NK-92 (cell line): ENCODE data around the gene SLC6A19.

Experiments used
- DNase-seq: peaks from one replicate; lab custom pipeline; 2025; ENCODE audit not compliant: unreplicated experiment; lab: John Stamatoyannopoulos, UW

The SLC6A19 gene

GRCh38 chr5:1208221-1208742, 6.9 kb downstream of the SLC6A19 start:
- no peak for DNase-seq

DNA sequence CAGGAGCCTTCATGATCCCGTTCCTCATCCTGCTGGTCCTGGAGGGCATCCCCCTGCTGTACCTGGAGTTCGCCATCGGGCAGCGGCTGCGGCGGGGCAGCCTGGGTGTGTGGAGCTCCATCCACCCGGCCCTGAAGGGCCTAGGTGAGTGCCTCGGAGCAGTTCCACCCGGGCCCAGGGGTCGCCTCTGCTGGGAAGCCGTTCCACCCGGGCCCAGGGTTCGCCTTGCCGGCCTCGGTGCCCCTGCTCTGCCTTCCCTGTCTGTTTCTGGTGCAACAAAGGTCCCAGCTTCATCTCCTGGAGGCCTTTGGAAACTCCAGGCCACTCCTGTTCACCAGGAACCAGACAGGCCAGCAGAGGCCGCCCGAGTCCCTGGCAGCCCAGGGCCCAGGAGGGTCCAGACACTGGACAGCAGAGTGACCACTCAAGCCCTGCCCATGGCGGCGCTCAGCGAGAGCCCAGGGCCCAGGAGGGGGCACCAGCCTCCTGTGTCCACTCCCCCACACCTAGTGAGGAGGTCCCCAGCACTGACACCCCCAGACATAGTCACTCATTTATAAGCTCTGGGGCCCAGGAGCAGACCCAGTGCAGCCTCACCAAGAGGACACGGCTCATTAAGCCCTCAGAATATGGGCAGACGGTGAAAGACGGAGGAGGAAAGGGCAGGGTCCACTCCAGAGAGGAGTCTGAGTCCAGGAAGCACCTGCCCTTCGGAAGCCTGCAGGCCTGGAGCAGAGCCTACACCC, 7.5 kb downstream of the SLC6A19 start:
- DNase-seq: no peak

- DNase-seq: no peak
Measured at GRCh38 chr5:1209489-1209852, 8.1 kb downstream of the SLC6A19 start.

- DNase-seq: no peak
Measured at GRCh38 chr5:1209896-1210776, 8.7 kb downstream of the SLC6A19 start.

DNA sequence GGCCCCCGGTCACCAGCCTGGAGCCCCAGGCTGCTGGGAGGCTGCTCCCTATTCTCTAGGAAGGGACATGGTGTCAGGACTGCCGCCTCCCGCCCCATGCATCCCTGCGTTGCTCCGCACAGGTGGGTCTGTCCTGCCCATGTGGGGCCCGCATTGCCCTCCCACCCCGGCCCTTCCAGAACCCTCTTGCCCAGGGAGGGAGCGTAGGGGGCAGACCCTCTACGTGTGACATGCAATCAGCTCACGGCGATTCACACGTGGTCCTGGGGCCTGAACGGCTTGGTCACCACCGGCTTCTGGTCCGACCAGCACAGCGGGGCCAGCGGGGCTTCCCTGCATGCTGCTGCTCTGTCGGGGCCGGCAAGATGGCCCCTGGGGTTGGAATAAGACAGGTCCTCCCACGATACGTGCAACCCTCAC, 9.4 kb downstream of the SLC6A19 start:
- no peak for DNase-seq

- no peak for DNase-seq
Measured at GRCh38 chr5:1211701-1212100, 10.3 kb downstream of the SLC6A19 start.

DNA sequence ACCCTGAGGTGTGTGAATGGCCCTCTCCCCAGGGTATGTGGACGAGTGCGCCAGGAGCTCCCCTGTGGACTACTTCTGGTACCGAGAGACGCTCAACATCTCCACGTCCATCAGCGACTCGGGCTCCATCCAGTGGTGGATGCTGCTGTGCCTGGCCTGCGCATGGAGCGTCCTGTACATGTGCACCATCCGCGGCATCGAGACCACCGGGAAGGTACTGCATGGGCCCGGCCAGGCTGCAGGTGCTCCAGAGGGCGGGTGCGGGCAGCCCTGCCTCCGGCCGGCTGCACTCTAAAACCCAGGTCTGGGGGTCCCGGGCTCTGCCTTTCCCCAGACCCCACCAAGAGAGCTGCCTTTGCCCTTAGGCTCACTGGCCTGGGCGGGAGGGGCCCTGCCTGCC, 10.9 kb downstream of the SLC6A19 start:
- DNase-seq: no peak

DNA sequence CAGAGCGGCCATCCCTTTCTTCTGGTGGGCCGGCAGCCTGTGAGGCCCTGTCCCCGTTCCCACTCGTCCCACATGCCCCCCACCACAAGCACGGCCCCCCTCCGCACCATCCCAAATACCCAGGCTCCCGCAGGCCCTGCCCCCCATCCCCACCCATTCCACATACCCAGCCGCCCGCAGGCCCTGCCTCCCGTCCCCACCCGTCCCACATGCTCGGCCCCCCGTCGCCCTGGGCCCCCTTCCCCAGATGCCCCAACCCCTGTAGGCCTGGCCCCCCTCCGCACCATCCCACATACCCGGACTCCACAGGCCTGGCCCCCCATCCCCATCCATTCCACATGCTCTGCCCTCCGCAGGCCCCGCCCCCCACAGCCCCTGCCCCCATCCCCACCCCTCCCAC, 11.5 kb downstream of the SLC6A19 start:
- no peak for DNase-seq

DNA sequence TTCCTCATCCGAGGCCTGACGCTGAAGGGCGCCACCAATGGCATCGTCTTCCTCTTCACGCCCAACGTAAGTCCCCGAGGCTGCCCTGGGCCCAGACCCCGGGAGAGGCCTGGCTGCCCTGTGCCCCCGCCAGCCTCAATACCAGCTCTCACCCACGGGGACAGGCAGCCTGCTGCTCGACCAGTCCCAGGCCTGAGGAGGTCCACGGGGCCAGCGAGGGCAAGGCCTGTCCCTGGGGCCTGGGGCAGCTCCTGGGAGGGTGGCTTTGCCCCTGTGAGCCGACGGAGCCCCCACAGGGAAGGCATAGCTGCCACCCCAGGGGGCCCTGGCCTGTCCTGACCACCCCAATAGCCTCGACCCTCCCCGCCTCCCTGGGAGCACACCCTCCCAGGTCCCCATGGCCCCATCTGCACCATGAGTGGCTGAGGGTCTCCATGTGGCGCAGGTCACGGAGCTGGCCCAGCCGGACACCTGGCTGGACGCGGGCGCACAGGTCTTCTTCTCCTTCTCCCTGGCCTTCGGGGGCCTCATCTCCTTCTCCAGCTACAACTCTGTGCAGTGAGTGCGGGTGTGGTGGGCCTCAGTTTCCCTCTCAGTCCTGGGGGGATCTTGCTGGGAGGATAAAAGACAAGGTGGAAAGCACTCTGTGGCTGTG, 12.2 kb downstream of the SLC6A19 start:
- no peak for DNase-seq

GRCh38 chr5:1214163-1214935, 13.0 kb downstream of the SLC6A19 start:
- no peak for DNase-seq

DNA sequence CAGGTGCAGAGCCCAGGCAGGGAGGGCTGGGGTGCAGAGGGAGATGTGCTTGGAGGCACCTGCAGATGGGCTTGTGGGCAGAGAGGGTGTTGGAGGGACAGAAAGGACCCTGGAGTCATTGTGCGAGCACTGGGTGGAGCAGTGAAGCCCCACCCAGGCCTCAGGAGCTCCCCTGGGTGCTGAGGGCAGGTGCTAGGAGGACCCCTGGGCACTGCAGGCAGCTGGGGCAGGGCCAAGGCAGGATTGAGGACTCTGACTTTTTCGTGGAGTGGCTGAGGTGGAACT, 13.5 kb downstream of the SLC6A19 start:
- no peak for DNase-seq

DNA sequence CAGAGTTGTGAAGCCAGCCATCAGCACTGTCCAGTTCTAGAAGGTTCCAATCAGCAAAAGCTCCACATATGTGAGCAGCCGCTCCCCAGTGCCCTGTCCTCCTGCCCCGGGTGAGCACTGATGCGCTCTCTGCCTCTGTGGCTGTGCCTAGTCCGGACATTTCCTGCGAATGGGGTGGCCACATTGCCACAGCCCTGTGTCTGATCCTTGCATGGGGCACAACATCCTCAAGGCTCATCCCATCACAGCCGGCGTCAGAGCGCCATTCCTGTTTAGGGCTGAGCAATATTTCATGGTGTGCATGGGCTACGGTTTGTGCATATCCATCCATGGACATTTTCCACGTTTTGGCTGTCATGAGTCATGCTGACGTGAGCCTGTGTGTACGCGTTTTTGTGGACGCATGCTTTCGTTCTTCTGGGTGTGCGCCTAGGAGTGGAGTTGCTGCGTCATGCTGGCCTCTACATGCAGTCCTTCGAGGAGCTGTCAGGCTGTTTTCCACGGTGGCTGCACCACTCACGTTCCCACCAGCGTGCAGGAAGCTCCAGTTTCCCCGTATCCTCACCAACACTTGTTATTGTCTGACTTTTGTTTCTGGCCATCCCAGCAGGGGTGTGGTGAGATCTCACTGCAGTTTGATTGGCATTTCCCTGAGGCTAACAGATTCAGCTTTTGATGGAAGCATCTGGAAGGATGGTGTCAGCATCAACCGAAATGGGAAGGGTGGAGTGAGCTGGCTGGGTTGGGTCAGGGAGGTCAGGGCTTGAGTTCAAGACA, 14.1 kb downstream of the SLC6A19 start:
- DNase-seq: no peak

DNA sequence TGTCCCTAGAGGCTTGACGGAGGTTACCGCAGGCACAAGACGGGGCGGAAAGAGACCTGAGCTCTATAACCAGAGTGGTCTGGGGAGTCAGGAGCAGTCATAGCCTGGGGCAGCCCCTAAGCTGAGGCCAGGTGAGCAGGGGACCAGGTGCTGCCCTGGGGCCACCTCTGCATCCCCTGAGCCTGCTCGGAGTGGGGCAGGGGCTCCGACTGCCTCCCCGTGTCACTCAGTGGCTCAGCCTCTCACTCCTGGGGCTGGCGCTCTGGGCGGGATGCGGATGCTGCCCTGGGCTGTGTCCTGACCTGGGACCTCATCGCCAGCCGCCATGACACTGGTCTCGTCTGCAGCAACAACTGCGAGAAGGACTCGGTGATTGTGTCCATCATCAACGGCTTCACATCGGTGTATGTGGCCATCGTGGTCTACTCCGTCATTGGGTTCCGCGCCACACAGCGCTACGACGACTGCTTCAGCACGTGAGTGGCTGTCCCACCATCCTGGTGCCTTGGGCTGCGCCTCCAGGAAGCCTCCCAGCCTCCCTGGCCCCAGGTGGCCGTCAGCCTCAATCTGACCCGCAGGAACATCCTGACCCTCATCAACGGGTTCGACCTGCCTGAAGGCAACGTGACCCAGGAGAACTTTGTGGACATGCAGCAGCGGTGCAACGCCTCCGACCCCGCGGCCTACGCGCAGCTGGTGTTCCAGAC, 15.0 kb downstream of the SLC6A19 start:
- no peak for DNase-seq

DNA sequence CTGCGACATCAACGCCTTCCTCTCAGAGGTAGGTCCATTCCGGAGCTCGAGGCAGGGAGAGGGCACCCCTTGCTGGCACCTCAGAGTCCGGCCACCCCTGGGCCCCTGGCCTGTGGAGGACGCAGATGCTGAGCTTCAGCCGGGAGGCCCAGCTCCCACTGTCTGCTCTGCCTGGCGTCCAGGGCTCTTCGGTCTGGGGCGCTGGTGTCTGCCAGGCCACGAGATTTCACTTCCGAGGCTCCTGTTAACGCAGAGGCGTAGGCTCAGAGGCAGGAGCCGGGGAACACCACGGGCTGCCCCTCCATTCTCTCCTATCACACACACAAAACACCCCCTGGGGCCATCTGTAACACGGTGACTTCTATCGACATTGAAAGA, 15.5 kb downstream of the SLC6A19 start:
- DNase-seq: no peak

- no peak for DNase-seq
Measured at GRCh38 chr5:1217596-1218206, 16.3 kb downstream of the SLC6A19 start.

DNA sequence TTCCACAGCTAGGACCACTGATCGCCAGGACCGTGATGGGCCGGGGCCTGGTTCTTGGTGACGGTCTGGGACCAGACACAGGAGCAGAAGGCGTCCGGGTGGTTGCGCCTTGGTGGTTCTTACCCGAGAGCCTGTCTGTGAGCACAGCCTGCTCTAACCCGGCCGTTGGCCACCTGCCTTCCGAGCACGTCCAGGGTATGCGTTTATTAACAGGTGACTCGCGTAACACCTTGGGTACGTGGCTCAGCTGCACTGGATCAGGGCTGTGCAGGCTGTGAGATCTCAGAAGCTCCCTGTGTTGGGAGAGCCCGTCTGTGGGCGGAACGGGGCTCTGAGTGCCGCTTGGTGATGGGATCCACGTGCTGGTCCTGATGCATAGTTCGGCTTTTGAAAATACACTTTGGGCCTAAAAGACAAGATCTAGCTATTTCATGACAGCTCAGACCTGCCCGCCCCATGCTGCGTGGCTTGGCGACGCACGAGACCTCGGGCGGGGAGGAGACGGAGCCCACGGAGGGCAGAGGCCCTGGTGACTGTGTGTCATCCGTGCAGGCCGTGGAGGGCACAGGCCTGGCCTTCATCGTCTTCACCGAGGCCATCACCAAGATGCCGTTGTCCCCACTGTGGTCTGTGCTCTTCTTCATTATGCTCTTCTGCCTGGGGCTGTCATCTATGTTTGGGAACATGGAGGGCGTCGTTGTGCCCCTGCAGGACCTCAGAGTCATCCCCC, 17.1 kb downstream of the SLC6A19 start:
- no peak for DNase-seq

DNA sequence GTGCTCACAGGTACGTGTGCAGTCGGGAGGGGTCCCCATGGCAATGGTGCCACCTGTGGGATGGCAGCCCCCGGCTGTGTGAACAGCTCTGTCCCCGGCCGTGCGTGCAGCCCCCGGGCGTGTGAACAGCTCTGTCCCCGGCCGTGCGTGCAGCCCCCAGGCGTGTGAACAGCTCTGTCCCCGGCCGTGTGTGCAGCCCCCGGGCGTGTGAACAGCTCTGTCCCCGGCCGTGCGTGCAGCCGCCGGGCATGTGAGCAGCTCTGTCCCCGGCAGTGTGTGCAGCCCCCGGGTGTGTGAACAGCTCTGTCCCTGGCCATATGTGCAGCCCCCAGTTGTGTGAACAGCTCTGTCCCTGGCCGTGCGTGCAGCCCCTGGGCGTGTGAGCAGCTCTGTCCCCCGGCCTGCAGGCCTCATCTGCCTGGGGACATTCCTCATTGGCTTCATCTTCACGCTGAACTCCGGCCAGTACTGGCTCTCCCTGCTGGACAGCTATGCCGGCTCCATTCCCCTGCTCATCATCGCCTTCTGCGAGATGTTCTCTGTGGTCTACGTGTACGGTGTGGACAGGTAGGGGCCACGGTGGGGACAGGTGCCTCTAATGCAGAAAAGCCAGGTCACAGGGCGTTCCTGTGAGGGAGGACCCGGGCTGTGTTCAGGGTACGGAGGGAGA, 17.8 kb downstream of the SLC6A19 start:
- no peak for DNase-seq

DNA sequence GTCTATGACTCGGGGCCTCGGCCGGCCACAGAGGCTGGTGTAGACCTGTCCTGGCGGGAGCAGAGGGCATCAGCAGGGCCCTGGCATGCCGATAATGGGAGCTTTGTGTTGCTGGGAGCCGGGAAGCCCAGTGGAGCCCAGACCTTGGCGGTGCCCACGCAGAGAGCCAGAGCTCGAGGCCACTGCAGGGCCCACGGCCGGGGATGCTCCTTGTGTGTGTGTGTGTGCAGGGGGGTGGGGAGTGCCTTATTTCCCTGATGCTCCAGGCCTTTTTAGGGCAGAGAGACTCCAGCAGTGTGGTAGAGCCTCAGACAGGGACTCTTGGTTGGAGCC, 18.3 kb downstream of the SLC6A19 start:
- no peak for DNase-seq
